GM08714 (cell line): ENCODE results near the gene EIF4E1B.

Experiments used
- H3K4me3 ChIP-seq: fragments of 200-500 bp; sonication (Bioruptor generic); 2 replicates; pipeline ENCODE4 v1.5.1; 2014; ENCODE audit warnings: mild to moderate bottlenecking, low read length, inconsistent platforms
- ZNF274 ChIP-seq: IDR thresholded peaks from 2 replicates; pipeline ENCODE4 v1.6.1; 2012; ENCODE audit warnings: mild to moderate bottlenecking, low read depth, low read length

EIF4E1B gene

DNA sequence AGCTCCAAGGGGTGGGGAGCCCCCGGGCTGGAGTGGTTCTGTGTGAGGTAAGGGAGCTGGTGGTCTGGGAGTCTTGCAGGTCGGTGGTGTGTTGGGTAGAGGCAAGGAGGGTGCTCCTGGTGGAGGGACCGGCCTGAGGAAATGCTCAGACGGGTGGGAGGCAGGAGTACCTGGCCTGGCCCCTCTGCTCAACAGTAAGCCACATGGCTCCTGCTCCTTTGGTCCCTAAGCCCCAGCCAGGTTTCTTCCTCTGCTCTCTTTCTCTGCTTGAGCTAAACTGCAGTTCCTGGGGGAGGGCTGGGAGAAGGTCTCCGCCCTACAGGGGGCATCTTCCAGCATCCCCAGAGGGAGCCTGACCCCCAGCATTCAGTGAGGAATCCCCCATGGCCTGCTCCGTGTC, 34.0 kb downstream of the EIF4E1B start:
- H3K4me3 ChIP-seq, result no peak overlapping the region
- TF ChIP-seq ZNF274, result no peak

DNA sequence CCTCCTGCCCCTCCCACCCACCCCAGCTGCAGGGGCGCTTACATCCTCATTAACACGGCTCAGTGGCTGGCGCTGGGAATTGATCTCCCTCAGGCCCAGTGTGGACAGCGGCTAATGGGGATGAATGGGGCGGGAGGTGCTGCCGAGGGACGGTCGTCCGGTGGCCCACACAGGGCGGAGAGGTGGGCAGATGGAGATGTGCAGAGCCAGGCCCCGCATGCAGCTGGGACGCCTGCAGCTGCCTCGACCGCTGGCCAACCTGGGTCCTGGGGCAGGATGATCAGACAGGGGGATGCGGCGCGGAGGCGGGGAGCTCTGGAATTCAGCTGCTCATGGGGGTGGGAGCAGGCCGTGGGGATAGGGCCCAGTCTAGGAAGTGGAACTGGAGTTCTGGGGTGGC, 34.4 kb downstream of the EIF4E1B start:
- TF ChIP-seq ZNF274, result no peak
- H3K4me3 ChIP-seq, result no peak overlapping the region

DNA sequence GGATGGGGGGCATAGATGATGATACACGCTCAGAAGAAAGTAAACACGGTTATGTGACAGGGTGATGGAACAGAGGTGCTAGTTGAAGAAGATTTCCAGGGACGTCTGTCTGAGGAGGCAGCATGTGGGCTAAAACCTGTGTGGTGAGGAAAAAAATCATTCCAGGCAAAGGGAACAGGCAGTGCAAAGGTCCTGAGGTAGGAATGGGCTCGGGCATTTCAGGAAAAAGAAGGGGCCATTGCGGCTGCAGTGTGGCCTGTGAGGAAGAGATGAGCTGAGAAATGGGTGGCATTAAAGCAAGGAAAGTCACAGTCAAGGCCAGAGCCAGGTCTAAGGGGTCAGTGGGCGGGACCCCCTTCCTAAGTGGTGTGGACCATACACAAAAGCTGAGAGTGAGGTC, 35.0 kb downstream of the EIF4E1B start:
- no peak for TF ChIP-seq ZNF274

DNA sequence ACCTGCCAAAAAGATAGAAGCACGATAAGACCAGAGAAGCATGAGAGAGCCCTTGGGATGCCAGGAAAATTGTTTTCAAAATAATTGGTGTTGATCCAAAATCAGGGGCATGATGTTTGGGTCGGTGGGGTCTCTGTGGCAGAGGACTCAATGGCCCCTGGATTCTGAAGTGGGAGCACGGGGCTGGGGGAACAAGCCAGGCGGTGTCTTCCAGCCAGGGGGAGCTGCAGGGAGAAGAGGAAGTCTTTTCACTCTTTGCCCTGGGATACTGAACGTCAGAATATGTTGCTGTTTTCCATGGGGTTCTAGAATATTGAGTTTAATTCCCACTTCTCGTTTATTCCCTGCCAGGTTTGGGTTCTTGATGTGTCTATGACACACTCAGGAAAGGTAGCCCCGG, 37.2 kb downstream of the EIF4E1B start:
- no peak overlapping the region for H3K4me3 ChIP-seq
- no peak for TF ChIP-seq ZNF274

More for the DNA sequence above, 35.0 kb downstream of the EIF4E1B start:
- no peak overlapping the region for H3K4me3 ChIP-seq

DNA sequence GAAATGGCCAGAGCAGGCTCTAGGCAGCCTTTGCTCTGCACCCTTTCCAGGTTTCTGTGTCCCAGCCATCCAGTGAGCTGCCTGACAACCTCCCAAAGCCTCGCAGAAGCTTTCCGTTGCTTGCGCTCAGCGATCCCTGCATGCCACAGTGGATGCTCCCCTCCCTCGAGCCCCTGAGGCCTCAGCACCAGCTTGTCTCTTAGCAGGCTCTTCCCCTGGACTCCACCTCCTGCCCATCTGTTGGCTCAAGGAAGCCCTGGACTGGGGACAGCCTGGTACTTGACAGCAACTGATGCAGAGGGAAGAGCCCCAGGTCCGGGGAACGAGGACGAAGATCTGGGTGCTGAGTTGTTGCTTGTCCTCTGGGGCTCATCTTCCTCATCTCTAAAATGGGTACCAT, 40.0 kb downstream of the EIF4E1B start:
- H3K4me3 ChIP-seq, result no peak overlapping the region
- TF ChIP-seq ZNF274, result no peak

DNA sequence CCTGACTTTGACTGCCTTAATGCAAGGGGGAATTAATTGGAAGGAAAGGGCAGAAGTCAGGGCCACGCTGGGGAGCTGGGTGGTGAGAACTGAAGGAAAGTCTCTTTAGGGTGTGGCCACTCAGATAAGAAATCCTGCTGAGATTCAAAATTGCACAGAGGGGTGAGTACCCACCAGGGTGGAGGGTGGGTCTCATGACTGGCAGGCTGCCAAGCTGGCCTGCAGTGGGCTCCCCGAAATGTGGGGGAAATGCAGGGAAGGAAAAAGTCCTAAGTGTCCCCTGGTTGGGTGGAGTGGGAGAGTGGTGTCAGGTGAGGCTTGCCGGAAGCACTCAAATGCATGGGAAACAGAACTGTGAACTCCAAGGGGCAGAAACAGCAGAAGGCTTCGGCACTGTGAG, 40.9 kb downstream of the EIF4E1B start:
- TF ChIP-seq ZNF274, result no peak
- no peak overlapping the region for H3K4me3 ChIP-seq

DNA sequence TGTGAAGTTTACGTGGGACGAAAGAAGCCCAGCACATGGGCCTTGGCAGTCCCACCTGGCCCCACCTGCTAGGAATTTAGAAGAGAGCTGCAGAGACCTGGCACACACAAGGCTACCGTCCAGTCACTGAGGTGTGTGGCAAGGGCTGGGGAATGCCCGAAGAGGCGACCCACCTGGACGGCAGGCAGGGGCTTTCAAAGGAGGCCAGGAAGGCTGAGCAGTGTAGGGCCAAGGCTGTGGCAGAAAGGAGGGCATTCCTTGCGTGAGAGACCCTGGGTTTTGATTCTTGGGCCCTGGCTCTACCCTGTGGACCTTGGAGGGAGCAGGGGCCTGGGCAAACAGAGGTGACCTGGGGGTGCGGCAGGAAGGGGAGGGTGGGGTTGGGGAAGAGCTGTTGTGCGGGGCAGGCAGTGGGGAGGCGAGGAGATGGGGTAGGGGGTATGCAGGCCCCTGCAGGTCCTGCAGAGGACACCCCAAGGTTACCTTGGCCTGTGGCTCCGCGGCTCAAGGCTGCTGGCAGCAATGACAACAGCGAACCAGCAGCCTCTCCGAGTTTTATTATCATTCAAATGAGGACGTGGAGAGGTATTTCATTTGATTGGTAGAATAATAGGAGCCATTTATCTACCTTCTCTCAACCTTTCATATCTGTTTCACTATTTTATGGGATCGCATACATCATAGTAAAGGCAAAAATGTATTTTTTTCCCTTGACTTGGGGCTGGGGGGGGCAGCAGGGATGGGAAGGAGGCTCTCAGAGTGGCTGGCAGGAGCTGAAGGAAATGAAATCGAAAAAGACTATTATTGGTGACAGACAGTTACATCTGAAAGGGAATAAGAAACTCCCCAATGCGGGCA, 41.6 kb downstream of the EIF4E1B start:
- no peak for TF ChIP-seq ZNF274

DNA sequence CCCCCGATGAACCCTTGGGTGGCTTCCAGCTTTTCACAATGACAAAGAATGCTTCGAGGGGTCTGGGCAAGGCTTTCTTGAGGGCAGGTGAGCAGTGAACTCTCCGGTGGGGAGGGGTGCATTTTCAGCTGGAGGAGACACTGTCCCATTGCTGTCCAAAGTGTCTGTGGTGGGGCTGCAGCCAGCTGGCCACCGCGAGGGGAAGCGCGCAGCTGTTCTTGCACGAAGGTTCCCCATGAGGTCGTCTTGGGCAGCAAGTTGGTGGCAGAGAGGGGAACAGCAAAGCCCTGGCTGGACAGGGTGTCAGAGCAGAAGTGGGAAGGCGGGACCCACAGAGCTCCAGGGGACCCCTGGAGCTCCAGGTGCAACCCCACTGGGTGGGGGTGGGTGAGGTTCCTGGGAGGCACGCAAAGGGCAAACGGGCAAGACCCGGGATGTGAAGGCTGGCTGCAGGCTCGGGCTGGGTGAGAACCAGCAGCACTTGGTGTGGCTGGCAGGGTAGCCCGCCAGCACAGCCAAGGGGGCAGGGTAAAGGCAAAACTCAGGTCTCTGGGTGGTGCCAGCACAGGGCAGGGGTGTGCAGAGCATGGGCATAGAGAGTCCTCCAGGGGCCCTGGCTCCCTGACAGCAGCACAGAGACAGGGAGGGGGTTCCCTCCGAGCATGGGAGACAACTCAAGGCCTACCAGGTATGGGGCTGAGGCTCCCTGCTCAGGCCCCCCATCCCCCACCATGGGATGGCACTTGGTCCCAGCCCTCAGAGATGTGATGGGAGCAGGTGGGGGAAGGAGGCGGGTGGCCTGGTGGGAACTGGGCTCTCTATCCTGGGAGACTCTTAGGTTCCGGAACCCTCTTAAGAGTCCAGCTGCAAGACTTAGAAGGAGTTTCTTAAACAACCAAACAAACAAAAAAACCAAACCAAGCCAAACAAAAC, 43.4 kb downstream of the EIF4E1B start:
- TF ChIP-seq ZNF274, result no peak
- no peak overlapping the region for H3K4me3 ChIP-seq

More for the DNA sequence above, 41.6 kb downstream of the EIF4E1B start:
- H3K4me3 ChIP-seq, result no peak overlapping the region

DNA sequence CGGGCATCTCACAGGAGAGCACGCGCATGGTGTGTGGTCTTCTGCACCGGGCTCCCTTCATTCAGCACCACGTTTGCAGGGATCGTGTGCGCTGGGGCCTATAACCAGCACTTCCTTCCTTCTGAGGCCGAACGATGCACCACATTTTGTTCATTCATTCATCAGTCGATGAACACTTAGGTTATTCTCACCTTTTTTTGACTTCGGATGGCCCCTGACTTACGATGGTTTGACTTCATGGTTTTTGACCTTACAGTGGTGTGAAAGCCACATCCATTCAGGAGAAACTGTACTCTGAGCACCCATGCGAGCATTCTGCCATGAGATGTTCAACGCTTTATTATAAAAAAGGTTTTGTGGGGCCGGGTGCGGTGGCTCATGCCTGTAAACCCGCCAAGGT, 44.3 kb downstream of the EIF4E1B start:
- no peak for TF ChIP-seq ZNF274
- no peak overlapping the region for H3K4me3 ChIP-seq

DNA sequence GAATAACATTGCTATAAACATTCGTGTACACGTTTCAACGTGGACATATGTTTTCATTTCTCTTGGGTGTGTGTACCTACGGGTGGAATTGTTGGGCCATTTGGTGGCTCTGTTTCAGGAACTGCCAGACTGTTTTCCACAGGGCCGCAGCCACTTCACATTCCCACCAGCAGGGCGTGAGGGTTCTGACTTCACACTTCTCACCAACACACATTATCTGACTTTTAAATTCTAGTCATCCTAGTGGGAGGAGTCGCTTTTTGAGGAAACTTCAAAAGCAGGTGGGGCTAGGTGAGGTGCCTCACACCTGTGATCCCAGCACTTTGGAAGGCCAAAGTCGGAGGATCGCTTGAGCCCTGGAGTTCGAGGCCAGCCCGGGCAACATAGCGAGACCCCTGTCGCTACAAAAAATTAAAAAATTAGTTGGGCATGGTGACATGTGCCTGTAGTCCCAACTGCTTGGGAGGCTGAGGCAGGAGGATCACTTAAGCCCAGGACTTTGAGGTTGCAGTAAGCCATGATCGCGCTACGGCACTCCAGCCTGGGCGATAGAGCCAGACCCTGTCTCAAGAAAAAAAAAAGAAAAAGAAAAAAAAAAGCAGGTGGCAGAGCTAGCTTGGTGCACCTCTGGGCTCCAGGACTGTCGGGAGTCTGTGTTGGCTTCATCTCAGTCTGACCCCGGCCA, 45.3 kb downstream of the EIF4E1B start:
- no peak overlapping the region for H3K4me3 ChIP-seq
- no peak for TF ChIP-seq ZNF274

DNA sequence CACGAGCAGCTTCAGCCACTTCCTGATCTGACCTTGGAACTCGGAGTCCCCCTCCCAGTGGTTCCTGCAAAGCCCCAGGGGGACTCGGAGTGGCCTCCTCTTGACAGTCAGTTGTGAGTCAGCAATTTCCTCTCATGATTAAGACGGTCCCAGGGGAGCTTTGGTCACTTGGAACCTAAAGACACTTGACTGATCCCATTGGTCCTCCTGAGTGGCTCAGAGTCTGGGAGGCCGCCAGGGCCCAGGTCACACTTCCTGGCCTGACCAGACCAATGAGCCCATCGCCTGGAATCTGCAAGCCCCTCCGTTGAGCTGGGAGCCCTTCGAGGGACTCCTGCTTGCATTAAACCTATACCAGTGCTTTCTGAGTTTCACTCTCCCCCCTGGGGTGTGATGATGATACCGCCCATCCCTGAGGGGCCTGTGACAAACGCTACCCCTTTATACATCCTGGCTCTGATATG, 45.9 kb downstream of the EIF4E1B start:
- no peak overlapping the region for H3K4me3 ChIP-seq
- no peak for TF ChIP-seq ZNF274

DNA sequence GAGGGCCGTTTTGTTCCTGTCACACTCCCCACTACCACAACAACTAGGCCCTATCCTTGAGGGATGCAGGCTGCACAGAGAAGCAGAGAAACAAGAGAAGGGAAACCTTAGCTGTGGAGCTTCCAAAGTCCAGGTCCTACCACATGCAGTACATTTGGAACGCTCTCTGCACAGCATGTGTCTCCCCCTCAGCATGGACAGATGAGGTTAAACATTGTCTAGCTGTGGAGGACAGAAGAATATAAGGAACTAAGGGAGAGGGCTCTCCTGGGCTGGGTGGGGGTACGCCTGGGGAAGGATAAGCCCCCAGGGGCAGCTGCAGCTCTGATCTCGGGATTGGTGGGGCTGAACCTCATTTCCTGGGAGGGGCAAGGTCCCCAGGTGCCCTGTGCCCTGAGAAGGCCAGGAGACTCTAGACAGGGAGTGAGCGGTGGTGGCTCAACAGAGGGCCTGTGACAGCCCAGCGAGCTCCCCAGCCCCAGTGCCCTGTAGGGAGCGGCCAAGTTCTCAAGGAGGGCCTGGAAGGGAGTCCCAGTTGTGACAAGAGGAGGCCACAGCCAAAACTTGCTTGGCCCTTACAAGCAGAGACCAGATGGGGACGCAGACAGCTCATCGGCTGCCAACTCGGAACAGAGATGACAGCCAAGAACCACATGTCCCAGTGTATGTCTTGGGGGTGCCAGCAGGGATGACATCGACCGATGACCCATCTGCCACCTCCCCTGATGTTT, 46.9 kb downstream of the EIF4E1B start:
- no peak for TF ChIP-seq ZNF274
- H3K4me3 ChIP-seq, result no peak overlapping the region

DNA sequence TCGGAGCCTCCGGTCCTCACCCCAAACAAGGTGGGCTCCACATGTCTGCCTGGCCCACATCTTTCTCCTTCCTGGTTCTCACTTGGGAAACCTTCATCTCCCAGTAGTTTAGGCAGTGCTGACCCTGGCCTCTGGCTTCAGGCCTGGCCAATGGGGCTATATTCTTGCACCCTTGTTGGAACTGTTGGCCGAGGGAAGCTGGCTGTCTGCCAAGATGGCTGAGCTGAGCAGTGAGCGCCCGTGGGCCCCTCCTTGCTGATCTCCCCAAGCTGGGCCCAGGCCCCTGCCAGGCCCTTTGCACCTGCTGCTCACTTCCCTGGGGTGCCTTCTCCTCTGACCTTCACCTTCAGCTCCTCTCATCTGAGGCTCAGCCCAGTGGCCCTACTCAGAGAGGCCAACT, 48.1 kb downstream of the EIF4E1B start:
- TF ChIP-seq ZNF274, result no peak

DNA sequence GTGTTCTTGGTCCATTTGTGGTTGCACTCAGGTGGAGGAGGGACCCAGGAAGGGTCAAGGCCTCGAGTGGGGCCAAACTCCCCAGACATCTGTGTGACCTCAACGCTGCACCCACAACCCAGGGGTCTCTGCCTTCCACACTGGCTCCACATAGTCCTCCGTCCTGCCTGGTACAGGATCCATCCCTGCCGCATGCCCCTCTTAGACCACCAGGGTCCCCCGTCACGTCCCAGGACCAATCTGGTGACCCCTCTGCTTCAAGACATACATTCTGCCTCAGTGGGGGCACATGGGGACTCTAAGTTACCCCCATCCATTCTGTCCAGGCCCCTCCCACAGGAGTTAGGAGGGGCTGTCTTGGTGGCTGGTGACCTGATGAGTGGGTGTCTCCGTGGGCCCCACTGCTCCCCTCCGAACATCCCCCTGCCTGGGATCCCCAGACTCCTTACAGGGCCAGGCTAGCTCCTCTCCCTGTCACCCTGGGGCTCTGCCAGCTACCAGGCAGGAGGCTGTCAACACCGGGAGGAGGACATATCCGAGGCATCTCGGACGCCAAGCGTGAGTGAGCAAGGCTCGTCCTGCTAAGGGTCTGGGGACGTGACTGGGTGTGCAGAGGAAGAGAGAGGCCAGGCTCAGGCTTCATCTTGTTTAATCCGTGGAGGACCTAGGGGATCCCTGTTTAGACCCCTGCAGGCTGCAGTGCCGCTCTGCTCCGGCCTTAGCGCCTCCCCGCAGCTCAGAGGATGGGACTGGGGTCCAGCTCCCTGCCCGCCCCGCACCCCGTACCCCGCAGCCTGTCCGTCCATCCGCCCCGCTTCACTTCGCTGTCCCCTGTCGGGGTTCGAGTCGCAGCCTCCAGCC, 49.1 kb downstream of the EIF4E1B start:
- no peak overlapping the region for H3K4me3 ChIP-seq
- no peak for TF ChIP-seq ZNF274

More for the DNA sequence above, 48.1 kb downstream of the EIF4E1B start:
- H3K4me3 ChIP-seq, result no peak overlapping the region
